Lower leg skin (tissue), 4 donors: ENCODE results near the gene RAB30. TPM values are rescaled to one million over a fixed set of nuclear protein-coding genes. Genes with fewer than 3 reads are reported as not detected.
"Not testable (repeated sequence)": the region's sequence is repeated elsewhere in the genome, so short reads cannot be mapped to it uniquely, and the experiment has no call there.

ENCODE experiments used
- DNase-seq, 2 donors: peaks; one replicate each; pipeline ENCODE4 v3.0.0-alpha.2; 2019; ENCODE audit warnings: low spot score in 2 of 2
- H3K4me3 ChIP-seq: fragments of 200-600 bp; sonication (generic); 2 replicates; pipeline ENCODE4 v1.5.1; 2017; ENCODE audit warnings: mild to moderate bottlenecking, low read depth; ENCODE audit not compliant: poor library complexity, severe bottlenecking
- POLR2A ChIP-seq, 2 donors: fragments of 450-650 bp; IDR thresholded peaks; one replicate each; pipeline ENCODE4 v1.6.1; 2016 to 2017; ENCODE audit warnings: antibody characterized with exemption in 2 of 2, mild to moderate bottlenecking in 1 of 2, moderate library complexity in 1 of 2
- WGBS, 2 donors: methylation state at CpG; one replicate each; pipeline ENCODE4 v1.1.5; 2018; 5-methylcytosine and 5-hydroxymethylcytosine counted together
- intact Hi-C: fragments of 100-400 bp; cut with DNase I; formaldehyde crosslinking; loops from one replicate; pipeline ENCODE4 v1.15.0; 2023; ENCODE audit warnings: low total_unique reads
- total RNA-seq, 4 donors: library from RNA; depleted of rRNA; stranded (reverse); fragments of >200 nt; gene quantifications; one replicate each; pipeline ENCODE4 v1.1.0, GENCODE V29; 2016
- TF ChIP-seq, protein P1 (sequence below), 3 donors: fragments of 450-650 bp; IDR thresholded peaks; one replicate each; pipeline ENCODE4 v1.5.1; 2016; ENCODE audit warnings: antibody characterized with exemption in 3 of 3, mild to moderate bottlenecking in 3 of 3, moderate library complexity in 2 of 3

The RAB30 gene
- total RNA-seq, 4 donors from 2014 or later, result 13.4 to 53.9 (median 25.7) TPM

DNA sequence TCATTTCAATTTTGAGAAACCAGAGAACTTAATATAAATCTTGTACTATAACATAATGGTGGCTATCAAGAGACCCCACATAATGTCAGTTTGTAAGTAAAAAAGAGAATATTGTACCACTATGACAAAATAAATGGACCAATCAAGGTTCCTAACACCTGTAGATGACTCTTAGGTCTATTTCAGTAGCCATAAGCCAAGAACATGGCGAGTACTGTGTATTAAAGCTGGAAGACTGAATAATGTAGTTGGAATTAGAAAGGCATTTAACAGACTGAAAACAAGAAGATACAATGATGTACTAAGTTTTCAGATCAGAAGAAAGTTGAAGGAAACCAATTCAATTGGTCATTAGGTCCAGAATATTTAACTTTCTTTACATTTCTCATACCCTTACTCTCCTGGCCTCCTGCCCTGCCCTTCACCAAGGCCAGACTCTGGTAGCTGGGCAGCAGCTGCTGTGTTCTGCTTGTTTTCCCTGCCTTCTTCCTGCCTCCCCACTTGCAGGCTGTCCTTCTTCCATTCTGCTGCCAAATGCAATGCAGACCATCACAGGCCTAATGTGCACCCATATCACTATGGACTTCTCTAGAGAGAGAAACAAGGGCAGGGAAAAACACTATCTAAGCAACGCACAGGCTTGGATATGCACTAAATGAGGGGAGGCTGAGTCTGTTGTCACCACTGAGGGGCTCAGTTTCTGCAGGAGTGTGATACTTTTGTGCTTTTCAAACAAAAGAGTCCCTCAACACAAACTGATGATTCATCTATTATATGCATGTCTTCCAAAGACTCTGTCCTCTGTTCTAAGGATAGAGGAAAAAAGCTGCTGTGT is 60.1 kb downstream of the RAB30 start:
- no peak overlapping the region for H3K4me3 ChIP-seq
- TF ChIP-seq, protein P1, sequence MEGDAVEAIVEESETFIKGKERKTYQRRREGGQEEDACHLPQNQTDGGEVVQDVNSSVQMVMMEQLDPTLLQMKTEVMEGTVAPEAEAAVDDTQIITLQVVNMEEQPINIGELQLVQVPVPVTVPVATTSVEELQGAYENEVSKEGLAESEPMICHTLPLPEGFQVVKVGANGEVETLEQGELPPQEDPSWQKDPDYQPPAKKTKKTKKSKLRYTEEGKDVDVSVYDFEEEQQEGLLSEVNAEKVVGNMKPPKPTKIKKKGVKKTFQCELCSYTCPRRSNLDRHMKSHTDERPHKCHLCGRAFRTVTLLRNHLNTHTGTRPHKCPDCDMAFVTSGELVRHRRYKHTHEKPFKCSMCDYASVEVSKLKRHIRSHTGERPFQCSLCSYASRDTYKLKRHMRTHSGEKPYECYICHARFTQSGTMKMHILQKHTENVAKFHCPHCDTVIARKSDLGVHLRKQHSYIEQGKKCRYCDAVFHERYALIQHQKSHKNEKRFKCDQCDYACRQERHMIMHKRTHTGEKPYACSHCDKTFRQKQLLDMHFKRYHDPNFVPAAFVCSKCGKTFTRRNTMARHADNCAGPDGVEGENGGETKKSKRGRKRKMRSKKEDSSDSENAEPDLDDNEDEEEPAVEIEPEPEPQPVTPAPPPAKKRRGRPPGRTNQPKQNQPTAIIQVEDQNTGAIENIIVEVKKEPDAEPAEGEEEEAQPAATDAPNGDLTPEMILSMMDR (IDR thresholded peaks at IDR 0.05), result no peak
- TF ChIP-seq POLR2A (IDR thresholded peaks at IDR 0.05), result no peak
- intact Hi-C loops, result no loop called here
- 71 to 97% methylated on average over 2 of the region's 2 CpGs for WGBS, 2 donors
- no peak for DNase-seq

GRCh38 chr11:83009999-83010398 is 61.7 kb downstream of the RAB30 start:
- WGBS, 2 donors, result 78 to 87% methylated on average over 2 of the region's 2 CpGs
- H3K4me3 ChIP-seq, result no peak overlapping the region
- no peak for DNase-seq
- intact Hi-C loops, result no loop called here
- TF ChIP-seq, protein P1 (IDR thresholded peaks at IDR 0.05), result no peak
- TF ChIP-seq POLR2A (IDR thresholded peaks at IDR 0.05), result no peak

GRCh38 chr11:83009136-83009535 is 62.6 kb downstream of the RAB30 start:
- intact Hi-C loops, H3K4me3 ChIP-seq, DNase-seq: not testable (repeated sequence)
- 98% methylated on average over 10 of the region's 10 CpGs for WGBS, 2 donors

GRCh38 chr11:83008581-83008923 is 63.1 kb downstream of the RAB30 start:
- 91 to 95% methylated on average over 2 of the region's 2 CpGs for WGBS, 2 donors
- TF ChIP-seq, protein P1 (IDR thresholded peaks at IDR 0.05), result no peak
- TF ChIP-seq POLR2A (IDR thresholded peaks at IDR 0.05), result no peak
- no peak for DNase-seq
- intact Hi-C loops, result no loop called here
- no peak overlapping the region for H3K4me3 ChIP-seq

GRCh38 chr11:83007909-83008580 is 63.7 kb downstream of the RAB30 start:
- DNase-seq, result no peak
- no peak overlapping the region for H3K4me3 ChIP-seq
- TF ChIP-seq, protein P1 (IDR thresholded peaks at IDR 0.05), result no peak
- TF ChIP-seq POLR2A (IDR thresholded peaks at IDR 0.05), result no peak
- WGBS, 2 donors, result 26 to 31% methylated on average over 6 of the region's 6 CpGs
- intact Hi-C loops, result no loop called here

GRCh38 chr11:83007477-83007876 is 64.2 kb downstream of the RAB30 start:
- H3K4me3 ChIP-seq, result no peak overlapping the region
- TF ChIP-seq POLR2A (IDR thresholded peaks at IDR 0.05), result no peak
- TF ChIP-seq, protein P1 (IDR thresholded peaks at IDR 0.05), result no peak
- 79 to 83% methylated on average over 5 of the region's 5 CpGs for WGBS, 2 donors
- no peak for DNase-seq
- intact Hi-C loops, result no loop called here
